ENCODE measurements around the gene KCNAB2. TPM values are rescaled to one million over a fixed set of nuclear protein-coding genes. Genes with fewer than 3 reads are reported as not detected.
"Not testable (repeated sequence)": the region's sequence is repeated elsewhere in the genome, so short reads cannot be mapped to it uniquely, and the experiment has no call there.

The KCNAB2 gene
- total RNA-seq, 1 experiment from 2014 or later, result 4.7 TPM

- intact Hi-C loops (cut with micrococcal nuclease; ENCODE audit: unreplicated experiment), result no loop called here
- DNase-seq, result no peak
- Mint-ChIP-seq H3K9me3 (ENCODE audit: low read depth, unreplicated experiment) (no peaks in the 10 kb centered on the region), H3K27me3 (ENCODE audit: unreplicated experiment) (peaks cover 16% of the 10 kb centered on the region), H3K4me1 (ENCODE audit: low read depth, unreplicated experiment) (no peaks in the 10 kb centered on the region), H3K36me3 (ENCODE audit: insufficient read depth, unreplicated experiment) (no peaks in the 10 kb centered on the region), H3K27ac (ENCODE audit: unreplicated experiment) (no peak overlapping the region), H3K4me3 (ENCODE audit: low read depth, unreplicated experiment) (no peak overlapping the region)
- TF ChIP-seq CTCF (IDR thresholded peaks at IDR 0.05; ENCODE audit: unreplicated experiment), result no peak
- CTCF ChIA-PET, result no interaction called here
- no TSS peak for BruUV-seq (replicated peaks)
These were observed 33.0 kb upstream of the KCNAB2 start for GRCh38 chr1:6012529-6013318.

GRCh38 chr1:6013491-6013890, 32.2 kb upstream of the KCNAB2 start:
- no peak overlapping the region for H3K27ac Mint-ChIP-seq (ENCODE audit: unreplicated experiment)
- no peak for TF ChIP-seq CTCF (IDR thresholded peaks at IDR 0.05; ENCODE audit: unreplicated experiment)
- no peaks in the 10 kb centered on the region for H3K9me3 Mint-ChIP-seq (ENCODE audit: low read depth, unreplicated experiment)
- CTCF ChIA-PET, result no interaction called here
- H3K36me3 Mint-ChIP-seq (ENCODE audit: insufficient read depth, unreplicated experiment), result no peaks in the 10 kb centered on the region
- H3K4me1 Mint-ChIP-seq (ENCODE audit: low read depth, unreplicated experiment), result no peaks in the 10 kb centered on the region
- H3K27me3 Mint-ChIP-seq (ENCODE audit: unreplicated experiment), result peaks cover 16% of the 10 kb centered on the region
- DNase-seq, result no peak
- no TSS peak for BruUV-seq (replicated peaks)
- no peak overlapping the region for H3K4me3 Mint-ChIP-seq (ENCODE audit: low read depth, unreplicated experiment)
- intact Hi-C loops (cut with micrococcal nuclease; ENCODE audit: unreplicated experiment), result no loop called here

- intact Hi-C loops (cut with micrococcal nuclease; ENCODE audit: unreplicated experiment), result no loop called here
- H3K27me3 Mint-ChIP-seq (ENCODE audit: unreplicated experiment), result peaks cover 16% of the 10 kb centered on the region
- no peaks in the 10 kb centered on the region for H3K36me3 Mint-ChIP-seq (ENCODE audit: insufficient read depth, unreplicated experiment)
- H3K27ac Mint-ChIP-seq (ENCODE audit: unreplicated experiment), result no peak overlapping the region
- CTCF ChIA-PET, result no interaction called here
- no peaks in the 10 kb centered on the region for H3K4me1 Mint-ChIP-seq (ENCODE audit: low read depth, unreplicated experiment)
- no peak for DNase-seq
- H3K9me3 Mint-ChIP-seq (ENCODE audit: low read depth, unreplicated experiment), result no peaks in the 10 kb centered on the region
- H3K4me3 Mint-ChIP-seq (ENCODE audit: low read depth, unreplicated experiment), result no peak overlapping the region
- no TSS peak for BruUV-seq (replicated peaks)
- TF ChIP-seq CTCF (IDR thresholded peaks at IDR 0.05; ENCODE audit: unreplicated experiment), result no peak
These were observed 31.3 kb upstream of the KCNAB2 start for GRCh38 chr1:6014130-6014999.

- DNase-seq, result no peak
- H3K4me3 Mint-ChIP-seq (ENCODE audit: low read depth, unreplicated experiment), result no peak overlapping the region
- no peaks in the 10 kb centered on the region for H3K9me3 Mint-ChIP-seq (ENCODE audit: low read depth, unreplicated experiment)
- peaks cover 6% of the 10 kb centered on the region for H3K27me3 Mint-ChIP-seq (ENCODE audit: unreplicated experiment)
- BruUV-seq (replicated peaks), result no TSS peak
- intact Hi-C loops (cut with micrococcal nuclease; ENCODE audit: unreplicated experiment), result no loop called here
- H3K27ac Mint-ChIP-seq (ENCODE audit: unreplicated experiment), result no peak overlapping the region
- H3K4me1 Mint-ChIP-seq (ENCODE audit: low read depth, unreplicated experiment), result no peaks in the 10 kb centered on the region
- CTCF ChIA-PET, result no interaction called here
- no peak for TF ChIP-seq CTCF (IDR thresholded peaks at IDR 0.05; ENCODE audit: unreplicated experiment)
- H3K36me3 Mint-ChIP-seq (ENCODE audit: insufficient read depth, unreplicated experiment), result no peaks in the 10 kb centered on the region
These were observed 29.4 kb upstream of the KCNAB2 start for GRCh38 chr1:6016191-6016865.

GRCh38 chr1:6017654-6018053, 28.0 kb upstream of the KCNAB2 start:
- H3K4me3 Mint-ChIP-seq (ENCODE audit: low read depth, unreplicated experiment); DNase-seq; H3K27ac Mint-ChIP-seq (ENCODE audit: unreplicated experiment); H3K36me3 Mint-ChIP-seq (ENCODE audit: insufficient read depth, unreplicated experiment); BruUV-seq (replicated peaks); H3K9me3 Mint-ChIP-seq (ENCODE audit: low read depth, unreplicated experiment); H3K27me3 Mint-ChIP-seq (ENCODE audit: unreplicated experiment); CTCF ChIA-PET; H3K4me1 Mint-ChIP-seq (ENCODE audit: low read depth, unreplicated experiment); intact Hi-C loops (cut with micrococcal nuclease; ENCODE audit: unreplicated experiment): not testable (repeated sequence)
